ENCODE data around the gene MIS12. TPM values are rescaled to one million over a fixed set of nuclear protein-coding genes. Genes with fewer than 3 reads are reported as not detected.

MIS12 gene
- total and polyA plus RNA-seq, 2 of the 13 experiments (the other 11 are each of a cell fraction or from before 2014, with no cell fraction given) = 13.4 to 28.0 TPM

DNA sequence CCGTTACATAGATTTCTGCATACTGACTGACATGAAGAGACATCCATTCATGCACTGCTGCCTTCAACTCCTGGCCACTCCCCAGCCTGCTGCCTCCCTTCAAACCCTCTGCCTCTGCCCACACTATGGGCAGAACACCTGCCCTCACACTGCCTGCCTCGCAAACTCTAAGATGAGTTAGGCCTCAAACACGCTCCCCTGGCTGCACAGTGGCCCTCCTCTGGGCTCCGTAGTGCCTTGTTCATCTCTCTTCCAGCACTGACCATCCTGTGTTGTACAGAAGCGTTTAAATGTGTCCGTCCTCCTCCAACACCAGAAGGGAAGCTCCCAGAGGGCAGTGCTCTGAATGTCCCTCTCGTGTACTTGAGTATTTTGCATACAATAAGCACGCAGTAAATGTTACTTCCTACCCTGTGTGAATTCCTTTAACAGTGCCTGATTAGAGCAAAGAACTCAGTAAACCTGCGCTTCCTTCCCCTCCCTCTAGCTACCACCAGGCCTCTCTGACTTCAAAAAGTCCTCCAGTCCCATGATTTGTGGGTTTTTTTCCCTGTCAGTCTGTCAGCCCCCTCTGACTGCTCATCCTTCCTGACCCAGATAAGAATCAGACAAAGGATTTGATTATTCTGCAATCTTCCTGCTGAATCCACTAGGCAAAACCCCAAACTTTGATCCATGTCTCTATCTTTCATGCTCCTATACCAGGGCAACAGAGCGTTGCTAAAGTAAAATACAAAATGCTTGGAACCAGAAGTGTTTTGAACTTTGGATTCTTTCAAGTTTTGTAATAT lies 21.5 kb upstream of the MIS12 start (continued):
- 0 out of 2 replicates have a peak, but pooled peaks have one; percentile 28 for TF ChIP-seq ZNF264 (CRISPR knock-in tag; IDR thresholded peaks at IDR 0.05)
- no peak for TF ChIP-seq PAF1 (CRISPR knock-in tag; IDR thresholded peaks at IDR 0.05)
- TF ChIP-seq SALL1 (CRISPR knock-in tag; IDR thresholded peaks at IDR 0.05) = peak; percentile 36; the same call in 1 of the 2 replicates
- TF ChIP-seq KDM3A (CRISPR knock-in tag; IDR thresholded peaks at IDR 0.05; ENCODE audit: low read depth) = no peak
- TF ChIP-seq SALL2 (CRISPR knock-in tag; IDR thresholded peaks at IDR 0.05) = 0 out of 2 replicates have a peak, but pooled peaks have one; percentile 26
- TF ChIP-seq NAIF1 (CRISPR knock-in tag; IDR thresholded peaks at IDR 0.05; ENCODE audit: borderline replicate concordance) = peak; percentile 57; the same call in 1 of the 2 replicates
- TF ChIP-seq MYC (CRISPR knock-in tag; IDR thresholded peaks at IDR 0.05; ENCODE audit: borderline replicate concordance) = no peak; the same call in 1 of the 2 replicates
- peak; percentile 33; the same call in 1 of the 2 replicates for TF ChIP-seq HNF4G (IDR thresholded peaks at IDR 0.05; ENCODE audit: borderline replicate concordance, low read depth, low read length)
- TF ChIP-seq HNF4G (CRISPR knock-in tag; IDR thresholded peaks at IDR 0.05; ENCODE audit: borderline replicate concordance, low read depth) = no peak
- peak; percentile 43; the same call in 1 of the 2 replicates for TF ChIP-seq GATAD2A (CRISPR knock-in tag; IDR thresholded peaks at IDR 0.05)
- TF ChIP-seq, protein P1, sequence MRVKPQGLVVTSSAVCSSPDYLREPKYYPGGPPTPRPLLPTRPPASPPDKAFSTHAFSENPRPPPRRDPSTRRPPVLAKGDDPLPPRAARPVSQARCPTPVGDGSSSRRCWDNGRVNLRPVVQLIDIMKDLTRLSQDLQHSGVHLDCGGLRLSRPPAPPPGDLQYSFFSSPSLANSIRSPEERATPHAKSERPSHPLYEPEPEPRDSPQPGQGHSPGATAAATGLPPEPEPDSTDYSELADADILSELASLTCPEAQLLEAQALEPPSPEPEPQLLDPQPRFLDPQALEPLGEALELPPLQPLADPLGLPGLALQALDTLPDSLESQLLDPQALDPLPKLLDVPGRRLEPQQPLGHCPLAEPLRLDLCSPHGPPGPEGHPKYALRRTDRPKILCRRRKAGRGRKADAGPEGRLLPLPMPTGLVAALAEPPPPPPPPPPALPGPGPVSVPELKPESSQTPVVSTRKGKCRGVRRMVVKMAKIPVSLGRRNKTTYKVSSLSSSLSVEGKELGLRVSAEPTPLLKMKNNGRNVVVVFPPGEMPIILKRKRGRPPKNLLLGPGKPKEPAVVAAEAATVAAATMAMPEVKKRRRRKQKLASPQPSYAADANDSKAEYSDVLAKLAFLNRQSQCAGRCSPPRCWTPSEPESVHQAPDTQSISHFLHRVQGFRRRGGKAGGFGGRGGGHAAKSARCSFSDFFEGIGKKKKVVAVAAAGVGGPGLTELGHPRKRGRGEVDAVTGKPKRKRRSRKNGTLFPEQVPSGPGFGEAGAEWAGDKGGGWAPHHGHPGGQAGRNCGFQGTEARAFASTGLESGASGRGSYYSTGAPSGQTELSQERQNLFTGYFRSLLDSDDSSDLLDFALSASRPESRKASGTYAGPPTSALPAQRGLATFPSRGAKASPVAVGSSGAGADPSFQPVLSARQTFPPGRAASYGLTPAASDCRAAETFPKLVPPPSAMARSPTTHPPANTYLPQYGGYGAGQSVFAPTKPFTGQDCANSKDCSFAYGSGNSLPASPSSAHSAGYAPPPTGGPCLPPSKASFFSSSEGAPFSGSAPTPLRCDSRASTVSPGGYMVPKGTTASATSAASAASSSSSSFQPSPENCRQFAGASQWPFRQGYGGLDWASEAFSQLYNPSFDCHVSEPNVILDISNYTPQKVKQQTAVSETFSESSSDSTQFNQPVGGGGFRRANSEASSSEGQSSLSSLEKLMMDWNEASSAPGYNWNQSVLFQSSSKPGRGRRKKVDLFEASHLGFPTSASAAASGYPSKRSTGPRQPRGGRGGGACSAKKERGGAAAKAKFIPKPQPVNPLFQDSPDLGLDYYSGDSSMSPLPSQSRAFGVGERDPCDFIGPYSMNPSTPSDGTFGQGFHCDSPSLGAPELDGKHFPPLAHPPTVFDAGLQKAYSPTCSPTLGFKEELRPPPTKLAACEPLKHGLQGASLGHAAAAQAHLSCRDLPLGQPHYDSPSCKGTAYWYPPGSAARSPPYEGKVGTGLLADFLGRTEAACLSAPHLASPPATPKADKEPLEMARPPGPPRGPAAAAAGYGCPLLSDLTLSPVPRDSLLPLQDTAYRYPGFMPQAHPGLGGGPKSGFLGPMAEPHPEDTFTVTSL (CRISPR knock-in tag; IDR thresholded peaks at IDR 0.05; ENCODE audit: borderline replicate concordance) = peak; percentile 44; the same call in 1 of the 2 replicates
- TF ChIP-seq, protein P2, sequence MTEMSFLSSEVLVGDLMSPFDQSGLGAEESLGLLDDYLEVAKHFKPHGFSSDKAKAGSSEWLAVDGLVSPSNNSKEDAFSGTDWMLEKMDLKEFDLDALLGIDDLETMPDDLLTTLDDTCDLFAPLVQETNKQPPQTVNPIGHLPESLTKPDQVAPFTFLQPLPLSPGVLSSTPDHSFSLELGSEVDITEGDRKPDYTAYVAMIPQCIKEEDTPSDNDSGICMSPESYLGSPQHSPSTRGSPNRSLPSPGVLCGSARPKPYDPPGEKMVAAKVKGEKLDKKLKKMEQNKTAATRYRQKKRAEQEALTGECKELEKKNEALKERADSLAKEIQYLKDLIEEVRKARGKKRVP (CRISPR knock-in tag; IDR thresholded peaks at IDR 0.05) = 0 out of 4 replicates have a peak, but pooled peaks of 1 of the 2 experiments have one; percentile 21
- 0 out of 2 replicates have a peak, but pooled peaks have one; percentile 10 for TF ChIP-seq KDM6A (CRISPR knock-in tag; IDR thresholded peaks at IDR 0.05; ENCODE audit: low read depth)
- TF ChIP-seq, protein P3, sequence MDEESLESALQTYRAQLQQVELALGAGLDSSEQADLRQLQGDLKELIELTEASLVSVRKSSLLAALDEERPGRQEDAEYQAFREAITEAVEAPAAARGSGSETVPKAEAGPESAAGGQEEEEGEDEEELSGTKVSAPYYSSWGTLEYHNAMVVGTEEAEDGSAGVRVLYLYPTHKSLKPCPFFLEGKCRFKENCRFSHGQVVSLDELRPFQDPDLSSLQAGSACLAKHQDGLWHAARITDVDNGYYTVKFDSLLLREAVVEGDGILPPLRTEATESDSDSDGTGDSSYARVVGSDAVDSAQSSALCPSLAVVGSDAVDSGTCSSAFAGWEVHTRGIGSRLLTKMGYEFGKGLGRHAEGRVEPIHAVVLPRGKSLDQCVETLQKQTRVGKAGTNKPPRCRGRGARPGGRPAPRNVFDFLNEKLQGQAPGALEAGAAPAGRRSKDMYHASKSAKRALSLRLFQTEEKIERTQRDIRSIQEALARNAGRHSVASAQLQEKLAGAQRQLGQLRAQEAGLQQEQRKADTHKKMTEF (CRISPR knock-in tag; IDR thresholded peaks at IDR 0.05) = peak; percentile 13; the same call in 1 of the 2 replicates
- TF ChIP-seq, protein P4, sequence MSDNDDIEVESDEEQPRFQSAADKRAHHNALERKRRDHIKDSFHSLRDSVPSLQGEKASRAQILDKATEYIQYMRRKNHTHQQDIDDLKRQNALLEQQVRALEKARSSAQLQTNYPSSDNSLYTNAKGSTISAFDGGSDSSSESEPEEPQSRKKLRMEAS (IDR thresholded peaks at IDR 0.05) = peak; percentile 41; the same call in 1 of the 2 replicates
- 0 out of 2 replicates have a peak, but pooled peaks have one; percentile 47 for TF ChIP-seq MED13 (CRISPR knock-in tag; IDR thresholded peaks at IDR 0.05)
- TF ChIP-seq, protein P5, sequence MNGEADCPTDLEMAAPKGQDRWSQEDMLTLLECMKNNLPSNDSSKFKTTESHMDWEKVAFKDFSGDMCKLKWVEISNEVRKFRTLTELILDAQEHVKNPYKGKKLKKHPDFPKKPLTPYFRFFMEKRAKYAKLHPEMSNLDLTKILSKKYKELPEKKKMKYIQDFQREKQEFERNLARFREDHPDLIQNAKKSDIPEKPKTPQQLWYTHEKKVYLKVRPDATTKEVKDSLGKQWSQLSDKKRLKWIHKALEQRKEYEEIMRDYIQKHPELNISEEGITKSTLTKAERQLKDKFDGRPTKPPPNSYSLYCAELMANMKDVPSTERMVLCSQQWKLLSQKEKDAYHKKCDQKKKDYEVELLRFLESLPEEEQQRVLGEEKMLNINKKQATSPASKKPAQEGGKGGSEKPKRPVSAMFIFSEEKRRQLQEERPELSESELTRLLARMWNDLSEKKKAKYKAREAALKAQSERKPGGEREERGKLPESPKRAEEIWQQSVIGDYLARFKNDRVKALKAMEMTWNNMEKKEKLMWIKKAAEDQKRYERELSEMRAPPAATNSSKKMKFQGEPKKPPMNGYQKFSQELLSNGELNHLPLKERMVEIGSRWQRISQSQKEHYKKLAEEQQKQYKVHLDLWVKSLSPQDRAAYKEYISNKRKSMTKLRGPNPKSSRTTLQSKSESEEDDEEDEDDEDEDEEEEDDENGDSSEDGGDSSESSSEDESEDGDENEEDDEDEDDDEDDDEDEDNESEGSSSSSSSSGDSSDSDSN (CRISPR knock-in tag; IDR thresholded peaks at IDR 0.05) = peak; percentile 52

Data from HepG2 (cell line).